ENCODE results near the gene HELZ2.

GRCh38 chr20:63622732-63623131 lies 48.7 kb upstream of the HELZ2 start:
- TF ChIP-seq CTCF (IDR thresholded peaks at IDR 0.05) (no peak), EZH2 (IDR thresholded peaks at IDR 0.05; ENCODE audit: borderline replicate concordance, insufficient read depth, low read depth, low read length, poor library complexity, severe bottlenecking) (no peak)
